Measurements from ENCODE around the gene RUNX3.
A peak's percentile ranks its signal among the peaks of the same experiment; 100 is the strongest.

Gene RUNX3

GRCh38 chr1:24945354-24946326 is 15.6 kb upstream of the RUNX3 start:
- DNase-seq = no peak

- no peak for DNase-seq
These were observed 14.2 kb upstream of the RUNX3 start for GRCh38 chr1:24944318-24944717.

- no peak for DNase-seq
These were observed 12.7 kb upstream of the RUNX3 start for GRCh38 chr1:24942789-24943188.

- no peak for DNase-seq
These were observed 11.5 kb upstream of the RUNX3 start for GRCh38 chr1:24941564-24941963.

- no peak for DNase-seq
These were observed 10.2 kb upstream of the RUNX3 start for GRCh38 chr1:24940231-24940630.

GRCh38 chr1:24939675-24940193 is 9.7 kb upstream of the RUNX3 start:
- no peak for DNase-seq

- DNase-seq = peak; percentile 46
These were observed 9.1 kb upstream of the RUNX3 start for GRCh38 chr1:24939040-24939674.

GRCh38 chr1:24938276-24938675 is 8.2 kb upstream of the RUNX3 start:
- DNase-seq = no peak

- no peak for DNase-seq
These were observed 6.6 kb upstream of the RUNX3 start for GRCh38 chr1:24936684-24937083.

- no peak for DNase-seq
These were observed 5.8 kb upstream of the RUNX3 start for GRCh38 chr1:24935615-24936484.

GRCh38 chr1:24935196-24935526 is 5.1 kb upstream of the RUNX3 start:
- DNase-seq = no peak

- DNase-seq = no peak
These were observed 4.5 kb upstream of the RUNX3 start for GRCh38 chr1:24934310-24935195.

GRCh38 chr1:24933468-24933867 is 3.4 kb upstream of the RUNX3 start:
- no peak for DNase-seq

GRCh38 chr1:24932725-24933294 is 2.7 kb upstream of the RUNX3 start:
- DNase-seq = no peak

- no peak for DNase-seq
These were observed 2.2 kb upstream of the RUNX3 start for GRCh38 chr1:24932284-24932683.

GRCh38 chr1:24931468-24932231 is 1.6 kb upstream of the RUNX3 start:
- no peak for DNase-seq

GRCh38 chr1:24931146-24931467 is 1.0 kb upstream of the RUNX3 start:
- no peak for DNase-seq

GRCh38 chr1:24929398-24930259 is 447 bp downstream of the RUNX3 start:
- DNase-seq = no peak

GRCh38 chr1:24928689-24929397 is 1.2 kb downstream of the RUNX3 start:
- no peak for DNase-seq

Data from SHP77 treated with DMSO at 0.1 percent for 48 hours (cell line).